ENCODE results near the gene MYRIP. TPM values are rescaled to one million over a fixed set of nuclear protein-coding genes. Genes with fewer than 3 reads are reported as not detected.
A peak's percentile ranks its signal among the peaks of the same experiment; 100 is the strongest.

The MYRIP gene
- total RNA-seq, 4 donors from 2014 or later = 0.66 to 3.1 (median 2.6) TPM

GRCh38 chr3:39919281-39919680, 109.9 kb downstream of the MYRIP start:
- no peak for DNase-seq
- intact Hi-C loops (cut with DNase I) = no loop called here
- Histone ChIP-seq H3K27me3 (no peaks in the 10 kb centered on the region), H3K4me1 (no peaks in the 10 kb centered on the region), H3K9me3 (no peaks in the 10 kb centered on the region), H3K4me3 (no peak overlapping the region), H3K36me3 (no peaks in the 10 kb centered on the region), H3K27ac (no peak overlapping the region)
- TF ChIP-seq CTCF (IDR thresholded peaks at IDR 0.05) = no peak
- no peak for TF ChIP-seq POLR2A (IDR thresholded peaks at IDR 0.05)
- WGBS, 2 donors = 89% methylated on average over 2 of the region's 2 CpGs

GRCh38 chr3:39920271-39920670, 110.9 kb downstream of the MYRIP start:
- Histone ChIP-seq H3K27me3 (no peaks in the 10 kb centered on the region), H3K4me3 (no peak overlapping the region), H3K4me1 (no peaks in the 10 kb centered on the region), H3K27ac (no peak overlapping the region), H3K36me3 (no peaks in the 10 kb centered on the region), H3K9me3 (peaks cover 0 to 1% (median 0%) of the 10 kb centered on the region in 3 donors)
- WGBS, 2 donors = 65 to 73% methylated on average over 1 of the region's 1 CpG
- intact Hi-C loops (cut with DNase I) = no loop called here
- no peak for TF ChIP-seq CTCF (IDR thresholded peaks at IDR 0.05)
- no peak for TF ChIP-seq POLR2A (IDR thresholded peaks at IDR 0.05)
- no peak for DNase-seq

- 65 to 69% methylated on average over 2 of the region's 2 CpGs for WGBS, 2 donors
- intact Hi-C loops (cut with DNase I) = no loop called here
- H3K27ac ChIP-seq = no peak overlapping the region
Measured at GRCh38 chr3:39927479-39927878, 118.1 kb downstream of the MYRIP start.

GRCh38 chr3:39933986-39934693, 124.7 kb downstream of the MYRIP start:
- 22% methylated on average over 1 of the region's 1 CpG for WGBS, 2 donors

More at GRCh38 chr3:39927479-39927878, 118.1 kb downstream of the MYRIP start:
- DNase-seq = no peak
- no peaks in the 10 kb centered on the region for H3K27me3 ChIP-seq
- no peak overlapping the region for H3K4me3 ChIP-seq
- H3K36me3 ChIP-seq = no peaks in the 10 kb centered on the region
- no peaks in the 10 kb centered on the region for H3K4me1 ChIP-seq
- H3K9me3 ChIP-seq = peaks cover 0 to 7% (median 0%) of the 10 kb centered on the region in 3 donors
- TF ChIP-seq POLR2A (IDR thresholded peaks at IDR 0.05) = no peak
- TF ChIP-seq CTCF (IDR thresholded peaks at IDR 0.05) = no peak

More at GRCh38 chr3:39933986-39934693, 124.7 kb downstream of the MYRIP start:
- Histone ChIP-seq H3K27me3 (no peaks in the 10 kb centered on the region), H3K36me3 (no peaks in the 10 kb centered on the region), H3K4me1 (peaks cover 0 to 17% (median 0%) of the 10 kb centered on the region in 3 donors), H3K27ac (peak overlapping the region in 1 of 4 donors; percentile 14), H3K9me3 (no peaks in the 10 kb centered on the region), H3K4me3 (no peak overlapping the region)
- no peak for DNase-seq
- TF ChIP-seq POLR2A (IDR thresholded peaks at IDR 0.05) (no peak), CTCF (IDR thresholded peaks at IDR 0.05) (no peak)
- intact Hi-C loops (cut with DNase I) = no loop called here
